HK-2 (cell line): Measurements from ENCODE around the gene PPARG.

Source experiments
- DNase-seq: peaks from one replicate; pipeline ENCODE4 v3.0.0-alpha.2; 2018; ENCODE audit not compliant: unreplicated experiment

The PPARG gene

GRCh38 chr3:12479919-12480427, 191.1 kb downstream of the PPARG start:
- no peak for DNase-seq

DNA sequence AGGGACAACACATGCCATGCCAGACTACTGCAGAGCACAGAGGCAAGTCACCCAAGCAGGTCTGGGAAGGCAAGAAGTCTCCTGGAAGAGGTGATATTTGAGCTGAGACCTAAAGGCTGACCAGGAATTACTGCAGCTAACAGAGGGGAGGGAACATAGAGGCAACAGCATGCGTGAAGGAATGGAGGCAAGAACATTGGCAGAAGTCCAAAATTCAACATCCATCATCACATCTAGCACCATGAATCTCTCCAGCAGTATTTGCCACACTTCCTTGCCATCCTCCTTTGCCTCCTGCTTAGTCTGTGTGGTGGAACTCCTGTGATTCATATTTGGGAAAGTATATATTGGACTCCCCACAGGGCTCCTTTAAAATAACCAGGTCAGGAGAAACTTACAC, 194.5 kb downstream of the PPARG start:
- DNase-seq: no peak

DNA sequence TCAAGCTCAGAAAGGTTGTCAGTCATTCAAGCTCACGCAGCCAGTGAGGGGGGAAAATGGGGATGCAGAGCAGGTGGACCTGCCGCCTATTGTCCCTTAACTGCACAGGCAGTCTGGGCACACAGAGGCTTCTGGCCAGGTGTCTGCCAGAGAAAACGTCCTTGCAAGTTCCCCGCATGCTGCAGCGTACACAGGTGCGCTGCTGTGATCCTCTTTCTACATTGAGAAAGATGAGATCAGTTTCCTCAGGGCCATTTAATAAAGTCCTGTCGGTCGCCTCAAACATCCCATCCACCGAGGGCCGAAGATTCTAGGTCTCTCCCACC, 195.0 kb downstream of the PPARG start:
- no peak for DNase-seq
